DOHH2 (cell line): Measurements from ENCODE around the gene LRGUK.

ENCODE experiments used
- EZH2phosphoT487 ChIP-seq: fragments of 200-600 bp; sonication (generic); IDR thresholded peaks from 2 replicates; pipeline ENCODE4 v1.6.1; 2017; ENCODE audit warnings: borderline replicate concordance, mild to moderate bottlenecking, antibody characterized with exemption, low read length, moderate library complexity, mixed read lengths
- TF ChIP-seq, protein P1 (sequence below): fragments of 200-600 bp; sonication (generic); IDR thresholded peaks from one replicate; pipeline ENCODE4 v1.5.1; 2014; ENCODE audit warnings: antibody characterized with exemption, mild to moderate bottlenecking, low read depth, low read length; ENCODE audit not compliant: poor library complexity, severe bottlenecking

DNA sequence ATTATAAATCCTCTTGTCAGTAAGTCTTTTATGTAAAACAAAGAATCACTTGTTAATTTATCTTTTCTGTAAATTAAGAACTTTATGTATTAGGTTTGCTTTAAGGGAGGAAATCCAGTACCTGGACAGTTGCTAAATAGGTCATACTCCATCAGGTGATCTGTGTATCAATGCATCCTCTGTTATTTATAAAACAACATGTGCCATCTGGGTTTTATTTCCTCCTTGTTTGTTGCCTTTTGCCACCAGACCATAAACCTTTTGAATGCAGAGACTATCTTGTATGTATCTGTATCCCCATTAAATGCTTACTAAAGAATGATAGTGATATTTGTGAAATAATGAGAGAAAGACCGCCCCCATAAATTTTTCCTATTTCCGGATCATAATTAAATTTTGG lies 119.6 kb downstream of the LRGUK start:
- TF ChIP-seq, protein P1, sequence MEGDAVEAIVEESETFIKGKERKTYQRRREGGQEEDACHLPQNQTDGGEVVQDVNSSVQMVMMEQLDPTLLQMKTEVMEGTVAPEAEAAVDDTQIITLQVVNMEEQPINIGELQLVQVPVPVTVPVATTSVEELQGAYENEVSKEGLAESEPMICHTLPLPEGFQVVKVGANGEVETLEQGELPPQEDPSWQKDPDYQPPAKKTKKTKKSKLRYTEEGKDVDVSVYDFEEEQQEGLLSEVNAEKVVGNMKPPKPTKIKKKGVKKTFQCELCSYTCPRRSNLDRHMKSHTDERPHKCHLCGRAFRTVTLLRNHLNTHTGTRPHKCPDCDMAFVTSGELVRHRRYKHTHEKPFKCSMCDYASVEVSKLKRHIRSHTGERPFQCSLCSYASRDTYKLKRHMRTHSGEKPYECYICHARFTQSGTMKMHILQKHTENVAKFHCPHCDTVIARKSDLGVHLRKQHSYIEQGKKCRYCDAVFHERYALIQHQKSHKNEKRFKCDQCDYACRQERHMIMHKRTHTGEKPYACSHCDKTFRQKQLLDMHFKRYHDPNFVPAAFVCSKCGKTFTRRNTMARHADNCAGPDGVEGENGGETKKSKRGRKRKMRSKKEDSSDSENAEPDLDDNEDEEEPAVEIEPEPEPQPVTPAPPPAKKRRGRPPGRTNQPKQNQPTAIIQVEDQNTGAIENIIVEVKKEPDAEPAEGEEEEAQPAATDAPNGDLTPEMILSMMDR = no peak
- TF ChIP-seq EZH2phosphoT487 = no peak
